ENCODE results near the gene GINM1. TPM values are rescaled to one million over a fixed set of nuclear protein-coding genes. Genes with fewer than 3 reads are reported as not detected.

The GINM1 gene
- total and polyA plus RNA-seq, 2 donors (not counting 3 experiments of a cell fraction or from before 2014, with no cell fraction given) = 14.6 to 38.0 TPM

GRCh38 chr6:149567945-149568585 lies 1.9 kb downstream of the GINM1 start:
- FAIRE-seq (no peak), DNase-seq (ENCODE audit: low read depth, low spot score) (no peak)
- no peak overlapping the region for H3K27ac ChIP-seq (ENCODE audit: insufficient read depth, low read depth, low read length)
- H2AFZ ChIP-seq (ENCODE audit: low read depth, low read length) = no peak overlapping the region
- intact Hi-C loops (cut with micrococcal nuclease) = loop anchor here (2.0 to 5.0 kb wide), 4 partner anchors 81 to 354 kb away; partner anchors contain the start of genes KATNA1, LATS1, LRP11 and RAET1G
- peaks cover 16% of the 10 kb centered on the region for H3K4me1 ChIP-seq (ENCODE audit: control insufficient read depth, extremely low read depth, insufficient read depth, low read length)
- H3K27me3 ChIP-seq (ENCODE audit: control insufficient read depth in 2 of 2, insufficient read depth in 2 of 2, low read length in 2 of 2) = no peaks in the 10 kb centered on the region
- CTCF ChIA-PET = no interaction called here
- H3K9ac ChIP-seq (replicated peaks; ENCODE audit: extremely low read depth, insufficient read depth, low read length) = no peak overlapping the region
- H3K36me3 ChIP-seq (ENCODE audit: control insufficient read depth in 2 of 2, extremely low read depth in 1 of 2, insufficient read depth in 2 of 2, low read length in 2 of 2) = no peaks in the 10 kb centered on the region
- no peaks in the 10 kb centered on the region for H4K20me1 ChIP-seq (replicated peaks; ENCODE audit: control insufficient read depth, extremely low read depth, insufficient read depth, low read length)
- no peak overlapping the region for H3K4me2 ChIP-seq (ENCODE audit: insufficient read depth, low read length)
- POLR2A ChIA-PET = no interaction called here
- H3K4me3 ChIP-seq (replicated peaks in 1 of 3; ENCODE audit: insufficient read depth in 1 of 3, low read depth in 1 of 3, low read length in 3 of 3) = no peak overlapping the region
- peaks cover 19% of the 10 kb centered on the region for H3K79me2 ChIP-seq (ENCODE audit: control insufficient read depth, insufficient read depth, low read length)
- BruUV-seq (replicated peaks) = no TSS peak
- H3K9me3 ChIP-seq (replicated peaks; ENCODE audit: control insufficient read depth, insufficient read depth, low read length) = no peaks in the 10 kb centered on the region
- TF ChIP-seq EZH2 (IDR thresholded peaks at IDR 0.05; ENCODE audit: borderline replicate concordance, low read depth, low read length, severe bottlenecking) (no peak), MAX (IDR thresholded peaks at IDR 0.05; ENCODE audit: insufficient read depth, insufficient read length) (no peak), POLR2A (IDR thresholded peaks at IDR 0.05; ENCODE audit: low read depth, low read length) (no peak), POLR2AphosphoS5 (IDR thresholded peaks at IDR 0.05; ENCODE audit: insufficient read depth, low read depth, low read length) (no peak), FOS (IDR thresholded peaks at IDR 0.05; ENCODE audit: borderline replicate concordance, insufficient read depth, low read length) (no peak), JUN (IDR thresholded peaks at IDR 0.05; ENCODE audit: borderline replicate concordance, insufficient read depth, insufficient read length, low read depth) (no peak)
- dilution Hi-C loops (cut with MboI; ENCODE audit: extremely low pct_ligation_motif_present, low sequenced_read_pairs) = no loop called here
- H3K9me1 ChIP-seq (replicated peaks; ENCODE audit: control insufficient read depth, extremely low read depth, insufficient read depth, low read length) = no peaks in the 10 kb centered on the region

GRCh38 chr6:149580880-149581279 lies 14.7 kb downstream of the GINM1 start:
- Histone ChIP-seq H3K4me3 (replicated peaks in 1 of 3; ENCODE audit: insufficient read depth in 1 of 3, low read depth in 1 of 3, low read length in 3 of 3) (no peak overlapping the region), H2AFZ (ENCODE audit: low read depth, low read length) (no peak overlapping the region), H3K4me1 (ENCODE audit: control insufficient read depth, extremely low read depth, insufficient read depth, low read length) (no peaks in the 10 kb centered on the region), H3K27me3 (ENCODE audit: control insufficient read depth in 2 of 2, insufficient read depth in 2 of 2, low read length in 2 of 2) (no peaks in the 10 kb centered on the region), H3K4me2 (ENCODE audit: insufficient read depth, low read length) (no peak overlapping the region), H4K20me1 (replicated peaks; ENCODE audit: control insufficient read depth, extremely low read depth, insufficient read depth, low read length) (no peaks in the 10 kb centered on the region), H3K9me3 (replicated peaks; ENCODE audit: control insufficient read depth, insufficient read depth, low read length) (no peaks in the 10 kb centered on the region), H3K79me2 (ENCODE audit: control insufficient read depth, insufficient read depth, low read length) (no peaks in the 10 kb centered on the region), H3K9ac (replicated peaks; ENCODE audit: extremely low read depth, insufficient read depth, low read length) (no peak overlapping the region), H3K27ac (ENCODE audit: insufficient read depth, low read depth, low read length) (no peak overlapping the region), H3K9me1 (replicated peaks; ENCODE audit: control insufficient read depth, extremely low read depth, insufficient read depth, low read length) (no peaks in the 10 kb centered on the region), H3K36me3 (ENCODE audit: control insufficient read depth in 2 of 2, extremely low read depth in 1 of 2, insufficient read depth in 2 of 2, low read length in 2 of 2) (peaks cover 0 to 8% of the 10 kb centered on the region in 2 experiments)
- dilution Hi-C loops (cut with MboI; ENCODE audit: extremely low pct_ligation_motif_present, low sequenced_read_pairs) = no loop called here
- FAIRE-seq (no peak), DNase-seq (ENCODE audit: low read depth, low spot score) (no peak)
- ChIA-PET POLR2A (no interaction called here), CTCF (no interaction called here)
- intact Hi-C loops (cut with micrococcal nuclease) = no loop called here
- TF ChIP-seq MYC (IDR thresholded peaks at IDR 0.05; ENCODE audit: low read depth, low read length) (no peak), JUN (IDR thresholded peaks at IDR 0.05; ENCODE audit: borderline replicate concordance, insufficient read depth, insufficient read length, low read depth) (no peak), MAX (IDR thresholded peaks at IDR 0.05; ENCODE audit: insufficient read depth, insufficient read length) (no peak), EZH2 (IDR thresholded peaks at IDR 0.05; ENCODE audit: borderline replicate concordance, low read depth, low read length, severe bottlenecking) (no peak)
- no TSS peak for BruUV-seq (replicated peaks)
